Type B pancreatic cell (in vitro differentiated cells): ENCODE results near the gene COPS7A. TPM values are rescaled to one million over a fixed set of nuclear protein-coding genes. Genes with fewer than 3 reads are reported as not detected.
A peak's percentile ranks its signal among the peaks of the same experiment; 100 is the strongest.

Experiments used
- DNase-seq: peaks from one replicate; pipeline ENCODE4 v3.0.0; 2021; ENCODE audit warnings: mixed read lengths; ENCODE audit not compliant: unreplicated experiment; ENCODE audit errors: extremely low spot score
- H3K27ac Mint-ChIP-seq: 2 replicates; pipeline ENCODE4 v1.8.0; 2021; ENCODE audit warnings: mild to moderate bottlenecking, mixed read lengths
- H3K27me3 Mint-ChIP-seq: 2 replicates; pipeline ENCODE4 v1.8.0; 2021; ENCODE audit warnings: mixed read lengths
- H3K36me3 Mint-ChIP-seq: 2 replicates; pipeline ENCODE4 v1.8.0; 2021; ENCODE audit warnings: mixed read lengths
- H3K4me1 Mint-ChIP-seq: one replicate; pipeline ENCODE4 v1.8.0; 2021; ENCODE audit warnings: mixed read lengths; ENCODE audit not compliant: unreplicated experiment
- H3K4me3 Mint-ChIP-seq: 2 replicates; pipeline ENCODE4 v1.8.0; 2021; ENCODE audit warnings: mild to moderate bottlenecking, mixed read lengths
- H3K9me3 Mint-ChIP-seq: 2 replicates; pipeline ENCODE4 v1.8.0; 2021; ENCODE audit warnings: mixed read lengths
- CTCF ChIP-seq: fragments of 200-600 bp; sonication (generic); conservative IDR thresholded peaks from 2 replicates; pipeline ENCODE4 v1.5.0; 2021; ENCODE audit warnings: antibody characterized with exemption, mild to moderate bottlenecking
- total RNA-seq: library from RNA; stranded (reverse); gene quantifications from 2 replicates; pipeline ENCODE4 v1.2.1, GENCODE V29; 2021; ENCODE audit warnings: low replicate concordance

The COPS7A gene
- total RNA-seq, 1 donor from 2014 or later, result 35.4 TPM

DNA sequence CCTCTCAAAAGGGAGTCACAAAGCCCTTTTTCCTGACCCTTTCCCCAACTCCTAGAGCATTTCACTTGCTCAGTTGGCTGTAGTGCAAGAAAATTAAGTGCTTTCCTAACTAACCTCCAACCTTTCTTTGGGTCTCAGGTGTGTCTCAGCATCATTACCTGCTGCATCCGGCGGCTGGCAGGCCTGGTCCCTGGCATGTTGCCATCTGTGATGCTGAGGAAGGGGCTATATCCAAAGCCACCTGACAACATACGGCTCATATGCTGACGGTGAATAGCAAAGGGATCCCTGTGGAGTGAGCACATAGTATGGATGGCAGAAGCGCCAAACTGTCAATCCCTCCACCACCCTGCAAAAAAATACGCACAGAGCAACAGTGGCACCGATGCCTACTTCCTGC lies 27.9 kb downstream of the COPS7A start:
- Mint-ChIP-seq H3K27ac (peak overlapping the region; percentile 100), H3K4me3 (peak overlapping the region; percentile 99), H3K36me3 (peaks cover 30% of the 10 kb centered on the region), H3K9me3 (no peaks in the 10 kb centered on the region), H3K27me3 (no peaks in the 10 kb centered on the region), H3K4me1 (peaks cover 18% of the 10 kb centered on the region)
- no peak for TF ChIP-seq CTCF
- no peak for DNase-seq

DNA sequence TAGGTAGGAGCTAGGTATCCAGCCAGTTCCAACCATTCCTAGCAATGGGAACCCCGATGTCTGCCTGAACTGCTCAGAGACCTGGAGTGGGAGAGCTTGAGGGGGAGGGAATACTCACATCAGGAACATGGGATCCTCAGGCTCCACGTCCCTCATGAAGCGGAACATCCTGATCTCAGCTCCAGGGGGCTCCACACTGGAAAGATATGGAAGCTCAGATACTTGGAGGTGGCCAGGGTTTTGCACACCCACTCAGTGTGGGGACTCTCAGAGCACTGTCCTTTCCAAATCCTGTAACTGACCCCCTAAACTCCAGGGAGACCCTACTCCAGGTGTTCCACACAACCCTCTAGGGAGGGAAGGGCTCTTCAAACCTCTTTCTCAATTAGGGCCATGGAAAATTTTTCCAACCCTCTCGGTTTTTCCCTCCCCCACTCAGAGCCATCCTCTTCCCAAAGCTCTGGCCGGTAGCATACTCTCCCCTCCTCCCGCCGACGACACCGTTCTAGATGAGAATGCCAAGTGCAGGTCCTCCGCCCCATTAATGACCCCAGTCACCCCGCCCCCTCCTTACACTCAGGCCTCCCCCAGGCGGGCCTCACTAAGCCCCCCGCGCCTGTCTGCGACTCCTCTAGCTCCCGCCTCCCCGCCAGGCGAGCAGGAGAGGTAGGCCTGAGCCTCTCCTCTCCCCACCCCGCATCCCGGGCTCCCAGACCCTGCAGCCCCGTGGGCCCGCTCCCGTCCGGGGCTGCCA lies 28.5 kb downstream of the COPS7A start:
- peak overlapping the region; percentile 100 for H3K27ac Mint-ChIP-seq
- peaks cover 26% of the 10 kb centered on the region for H3K36me3 Mint-ChIP-seq
- H3K27me3 Mint-ChIP-seq, result no peaks in the 10 kb centered on the region
- TF ChIP-seq CTCF, result peak; percentile 61
- peak overlapping the region; percentile 99 for H3K4me3 Mint-ChIP-seq
- H3K9me3 Mint-ChIP-seq, result no peaks in the 10 kb centered on the region
- peaks cover 18% of the 10 kb centered on the region for H3K4me1 Mint-ChIP-seq
- DNase-seq, result no peak

GRCh38 chr12:6752921-6753771 lies 29.3 kb downstream of the COPS7A start, which contains the start of gene MLF2:
Gene MLF2, minus strand, starts transcription at chr12:6753141. Its CDS starts 807 bp downstream, at chr12:6752334.
- Mint-ChIP-seq H3K36me3 (peaks cover 18% of the 10 kb centered on the region), H3K4me1 (peaks cover 18% of the 10 kb centered on the region), H3K9me3 (no peaks in the 10 kb centered on the region), H3K27ac (peak within 1 kb of the TSS; percentile 100), H3K4me3 (peak within 1 kb of the TSS; percentile 99), H3K27me3 (no peaks in the 10 kb centered on the region)
- DNase-seq, result peak; percentile 99
- peak; percentile 99 for TF ChIP-seq CTCF

DNA sequence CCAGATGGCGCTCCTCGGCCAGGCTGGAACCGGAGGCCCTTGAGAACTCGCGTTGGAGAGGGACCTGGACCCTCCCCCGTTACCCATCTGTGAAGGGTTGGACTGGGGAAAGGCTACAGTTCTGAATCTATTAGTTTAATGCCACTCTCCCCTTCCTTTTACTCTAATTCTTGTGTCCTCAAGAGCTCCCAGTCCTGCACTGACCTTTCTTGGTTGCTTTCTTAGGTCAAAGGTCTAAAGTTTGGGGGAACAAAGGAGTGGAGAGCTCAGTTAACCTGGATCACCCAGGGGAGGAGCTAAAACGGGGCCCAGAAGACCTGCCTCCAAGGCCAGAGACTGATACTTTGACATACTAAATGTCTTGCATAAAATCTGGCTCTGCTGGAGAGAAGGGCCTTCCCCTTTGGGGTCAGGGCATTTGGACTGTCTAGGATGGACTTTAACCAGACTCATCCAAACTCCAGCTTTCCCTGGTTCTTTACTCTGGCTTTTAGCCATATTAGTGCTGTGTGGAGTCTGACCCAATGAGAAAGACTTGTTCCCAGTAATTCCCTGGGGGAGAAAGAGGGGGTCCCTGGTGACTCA lies 30.0 kb downstream of the COPS7A start:
- Mint-ChIP-seq H3K4me1 (peaks cover 18% of the 10 kb centered on the region), H3K27ac (peak overlapping the region; percentile 100), H3K27me3 (no peaks in the 10 kb centered on the region), H3K4me3 (peak overlapping the region; percentile 99), H3K36me3 (peaks cover 14% of the 10 kb centered on the region), H3K9me3 (no peaks in the 10 kb centered on the region)
- no peak for DNase-seq
- TF ChIP-seq CTCF, result no peak

GRCh38 chr12:6754411-6754810 lies 30.6 kb downstream of the COPS7A start:
- H3K9me3 Mint-ChIP-seq, result no peaks in the 10 kb centered on the region
- TF ChIP-seq CTCF, result no peak
- H3K4me3 Mint-ChIP-seq, result peak overlapping the region; percentile 99
- no peaks in the 10 kb centered on the region for H3K27me3 Mint-ChIP-seq
- DNase-seq, result no peak
- H3K4me1 Mint-ChIP-seq, result peaks cover 18% of the 10 kb centered on the region
- peaks cover 10% of the 10 kb centered on the region for H3K36me3 Mint-ChIP-seq
- peak overlapping the region; percentile 100 for H3K27ac Mint-ChIP-seq
